Measurements from ENCODE around the gene MISP3.

Gene MISP3

DNA sequence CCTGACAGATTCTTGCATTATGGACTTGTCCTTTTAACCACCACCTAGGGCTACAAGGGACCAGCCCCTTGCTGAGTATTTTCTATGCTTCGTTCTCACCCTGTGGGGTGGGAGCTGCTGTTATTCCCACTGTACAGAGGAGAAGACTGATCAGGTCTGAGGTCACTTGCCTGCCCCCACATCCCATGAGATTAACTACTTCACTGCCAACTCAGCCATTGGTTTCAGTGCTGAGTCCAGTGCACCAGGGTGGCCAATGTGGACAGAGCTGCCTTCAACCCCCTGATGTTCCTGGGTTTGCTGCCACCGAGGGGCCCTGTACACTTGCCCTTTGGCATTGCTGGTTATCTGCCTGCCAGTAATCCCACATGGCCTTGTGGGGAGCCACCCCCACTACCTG lies 38.1 kb downstream of the MISP3 start:
- TF ChIP-seq, protein P1, sequence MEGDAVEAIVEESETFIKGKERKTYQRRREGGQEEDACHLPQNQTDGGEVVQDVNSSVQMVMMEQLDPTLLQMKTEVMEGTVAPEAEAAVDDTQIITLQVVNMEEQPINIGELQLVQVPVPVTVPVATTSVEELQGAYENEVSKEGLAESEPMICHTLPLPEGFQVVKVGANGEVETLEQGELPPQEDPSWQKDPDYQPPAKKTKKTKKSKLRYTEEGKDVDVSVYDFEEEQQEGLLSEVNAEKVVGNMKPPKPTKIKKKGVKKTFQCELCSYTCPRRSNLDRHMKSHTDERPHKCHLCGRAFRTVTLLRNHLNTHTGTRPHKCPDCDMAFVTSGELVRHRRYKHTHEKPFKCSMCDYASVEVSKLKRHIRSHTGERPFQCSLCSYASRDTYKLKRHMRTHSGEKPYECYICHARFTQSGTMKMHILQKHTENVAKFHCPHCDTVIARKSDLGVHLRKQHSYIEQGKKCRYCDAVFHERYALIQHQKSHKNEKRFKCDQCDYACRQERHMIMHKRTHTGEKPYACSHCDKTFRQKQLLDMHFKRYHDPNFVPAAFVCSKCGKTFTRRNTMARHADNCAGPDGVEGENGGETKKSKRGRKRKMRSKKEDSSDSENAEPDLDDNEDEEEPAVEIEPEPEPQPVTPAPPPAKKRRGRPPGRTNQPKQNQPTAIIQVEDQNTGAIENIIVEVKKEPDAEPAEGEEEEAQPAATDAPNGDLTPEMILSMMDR (IDR thresholded peaks at IDR 0.05; ENCODE audit: extremely low read depth, missing control alignments): no peak
- DNase-seq (ENCODE audit: low spot score): peak; percentile 9

DNA sequence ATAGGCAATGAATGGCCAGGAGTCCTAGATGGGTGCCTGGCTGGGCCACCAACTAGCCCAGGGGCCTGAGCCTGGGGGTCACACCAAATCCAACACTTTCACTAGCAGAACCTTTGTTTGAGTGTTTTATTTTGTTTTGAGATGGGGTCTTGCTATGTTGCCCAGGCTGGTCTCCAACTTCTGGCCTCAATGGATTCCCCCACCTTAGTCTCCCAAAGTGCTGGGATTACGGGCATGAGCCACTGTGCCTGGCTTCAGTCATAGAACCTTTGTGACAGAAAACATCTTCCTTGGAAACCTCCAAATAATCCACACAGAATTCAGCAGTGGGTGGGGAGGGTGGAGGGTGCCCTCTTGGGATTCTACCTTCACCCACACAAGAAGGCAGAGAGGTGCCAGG lies 38.9 kb downstream of the MISP3 start:
- TF ChIP-seq, protein P1 (IDR thresholded peaks at IDR 0.05; ENCODE audit: extremely low read depth, missing control alignments): no peak
- no peak for DNase-seq (ENCODE audit: low spot score)

DNA sequence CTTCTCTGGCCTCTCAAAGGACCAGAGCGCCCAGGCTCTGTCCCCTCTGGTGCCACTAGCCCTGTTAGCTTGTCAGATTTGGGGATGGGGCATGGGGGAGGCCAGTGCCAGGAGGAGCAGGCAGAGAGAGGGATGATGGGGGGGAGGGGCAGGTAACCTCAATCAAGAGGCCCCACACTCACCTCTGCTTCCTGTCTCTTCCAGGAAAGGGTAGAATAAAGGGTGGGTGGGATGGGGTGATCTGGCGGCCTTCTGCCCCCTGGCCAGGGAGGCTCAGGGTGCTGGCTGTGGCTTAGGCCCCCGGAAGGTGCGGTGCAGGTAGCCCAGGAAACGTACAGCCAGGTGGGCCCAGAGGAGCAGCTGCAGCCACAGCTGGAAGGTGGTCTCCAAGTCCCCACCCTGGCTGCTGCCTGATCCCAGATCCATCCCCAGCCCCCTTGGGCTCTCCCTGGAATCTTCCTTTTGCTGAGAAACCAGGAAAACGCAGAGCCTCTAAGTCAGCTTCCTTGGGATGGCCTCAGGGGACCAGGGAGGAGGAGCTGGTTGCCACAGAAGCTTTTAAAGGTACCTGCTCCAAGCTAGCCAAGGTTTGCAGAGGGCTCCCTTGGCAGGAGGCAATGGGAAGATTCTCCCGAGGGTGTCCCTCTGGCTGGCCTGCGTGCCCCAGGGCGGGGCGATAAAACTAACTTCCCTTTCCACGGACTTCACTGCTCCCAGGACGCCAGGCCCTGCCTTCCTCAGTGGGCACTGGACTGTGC lies 39.6 kb downstream of the MISP3 start:
- no peak for DNase-seq (ENCODE audit: low spot score)
- TF ChIP-seq, protein P1 (IDR thresholded peaks at IDR 0.05; ENCODE audit: extremely low read depth, missing control alignments): no peak

DNA sequence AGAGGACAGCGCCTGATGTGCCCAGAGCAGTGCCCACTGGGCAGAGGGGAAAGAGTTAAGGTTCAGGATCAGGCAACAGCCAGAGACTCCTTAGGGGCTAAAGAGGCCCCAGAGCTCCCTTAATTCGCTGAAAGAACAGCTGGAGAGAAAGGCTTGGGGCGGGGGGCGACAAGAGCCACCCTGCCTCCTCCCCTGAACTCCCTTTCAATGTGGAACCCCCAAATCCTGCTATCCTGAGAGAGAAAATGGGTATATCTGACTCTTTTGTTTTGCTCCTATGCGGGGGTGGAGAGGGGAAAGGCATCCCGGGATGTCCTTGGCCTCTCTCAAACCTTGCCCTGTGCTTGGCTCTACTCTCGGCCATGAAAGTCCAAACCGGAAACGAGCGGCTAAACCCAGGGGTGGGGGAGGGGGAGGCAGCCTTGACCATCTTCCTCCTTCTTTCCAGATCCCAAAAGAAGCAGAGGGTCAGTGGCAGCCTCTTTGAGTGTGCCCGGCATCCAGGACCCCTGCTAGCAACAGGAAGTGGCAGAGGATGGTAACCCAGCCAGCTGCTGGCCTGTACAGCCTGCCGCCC lies 40.3 kb downstream of the MISP3 start:
- TF ChIP-seq, protein P1 (IDR thresholded peaks at IDR 0.05; ENCODE audit: extremely low read depth, missing control alignments): no peak

DNA sequence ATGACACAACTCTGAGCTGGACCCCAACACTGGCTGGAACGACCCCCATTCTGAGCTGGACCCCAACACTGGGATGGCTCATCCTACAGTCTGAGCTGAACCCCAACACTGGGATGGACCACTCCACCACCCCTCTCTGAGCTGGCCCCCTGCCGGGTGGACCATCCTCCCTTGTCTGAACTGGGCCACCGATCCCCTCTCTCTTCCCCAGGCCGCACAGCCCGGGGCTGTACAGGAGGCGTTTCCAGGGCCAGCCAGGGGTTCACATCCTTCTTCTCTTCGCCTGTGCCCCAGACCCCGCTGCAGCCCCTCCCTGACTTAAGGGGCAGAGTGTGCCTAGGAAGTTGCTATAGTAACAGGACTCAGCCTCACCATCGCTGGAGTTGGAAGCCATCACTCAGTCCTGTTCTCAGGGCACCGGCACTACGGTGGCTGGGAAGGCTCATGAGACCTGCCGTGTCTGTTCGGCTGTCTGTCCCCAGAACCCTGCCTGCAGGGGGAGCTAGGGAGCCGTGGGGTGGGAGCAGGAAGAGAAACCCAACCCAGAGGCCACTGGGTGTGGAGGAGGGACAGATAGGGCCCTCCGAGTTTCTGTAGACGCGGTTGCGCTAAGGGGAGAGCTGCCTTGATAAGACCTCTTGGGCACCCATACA lies 41.3 kb downstream of the MISP3 start:
- TF ChIP-seq, protein P1 (IDR thresholded peaks at IDR 0.05; ENCODE audit: extremely low read depth, missing control alignments): peak; percentile 29
- DNase-seq (ENCODE audit: low spot score): no peak

More for the DNA sequence above, 40.3 kb downstream of the MISP3 start:
- DNase-seq (ENCODE audit: low spot score): no peak

DNA sequence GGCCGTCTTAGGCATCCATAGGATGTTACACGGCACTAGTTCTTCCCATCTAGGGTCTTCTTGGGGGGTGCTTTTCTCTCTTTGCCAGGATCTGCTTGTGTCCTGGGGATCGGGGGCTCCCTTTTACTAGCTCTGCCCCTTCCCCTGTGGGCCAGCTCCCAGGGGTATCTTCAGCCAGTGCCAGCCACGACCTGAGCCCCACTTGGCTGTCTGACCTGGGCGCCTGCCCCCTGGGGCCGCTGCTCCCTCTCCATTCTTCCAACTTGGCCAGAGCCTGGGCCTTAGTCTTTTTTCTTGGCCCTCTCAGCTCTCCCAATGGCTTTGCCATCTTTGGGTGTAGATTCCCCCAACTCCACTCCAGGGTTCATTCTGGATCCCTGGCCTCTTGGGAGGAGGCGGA lies 41.9 kb downstream of the MISP3 start:
- TF ChIP-seq, protein P1 (IDR thresholded peaks at IDR 0.05; ENCODE audit: extremely low read depth, missing control alignments): no peak
- DNase-seq (ENCODE audit: low spot score): no peak

DNA sequence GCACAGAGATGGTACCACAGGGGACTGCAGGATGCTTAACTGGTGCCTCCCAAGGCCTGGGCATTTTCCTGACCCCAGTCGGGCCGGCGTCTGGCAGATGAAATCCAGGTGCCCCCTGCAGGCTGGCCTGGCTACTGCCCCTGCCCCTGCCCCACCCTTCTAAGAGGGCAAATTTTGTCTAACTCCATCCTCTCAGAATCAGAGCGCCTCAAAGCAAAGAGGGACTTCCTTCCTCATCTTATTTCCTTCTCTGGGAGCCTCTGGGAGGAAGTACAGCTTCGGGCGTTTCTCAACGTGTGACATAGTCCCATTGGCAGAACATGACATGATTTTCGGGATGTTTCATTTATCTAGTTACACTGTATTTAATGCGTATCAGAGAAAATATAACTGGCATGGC lies 42.3 kb downstream of the MISP3 start:
- TF ChIP-seq, protein P1 (IDR thresholded peaks at IDR 0.05; ENCODE audit: extremely low read depth, missing control alignments): peak; percentile 1
- peak; percentile 69 for DNase-seq (ENCODE audit: low spot score)
